Ovary (tissue), 3 donors: ENCODE results near the gene SMAD5.

Source experiments
- EP300 ChIP-seq: sonication (generic); formaldehyde crosslinking; IDR thresholded peaks from one replicate; pipeline ENCODE4 v1.6.1; 2017; ENCODE audit warnings: antibody characterized with exemption
- POLR2A ChIP-seq: fragments of 450-650 bp; IDR thresholded peaks from one replicate; pipeline ENCODE4 v1.6.1; 2017; ENCODE audit warnings: antibody characterized with exemption, mild to moderate bottlenecking, moderate library complexity
- TF ChIP-seq, protein P1 (sequence below), 3 donors: fragments of 450-650 bp in 2 of 3; fragments of 200-600 bp in 1 of 3; IDR thresholded peaks; one replicate each; pipeline versions ENCODE4 v1.5.1 to v1.8.0; 2016 to 2022; ENCODE audit warnings: antibody characterized with exemption in 3 of 3, mild to moderate bottlenecking in 1 of 3
- donor health status: DM: no; HTN: no; CAD: no.

DNA sequence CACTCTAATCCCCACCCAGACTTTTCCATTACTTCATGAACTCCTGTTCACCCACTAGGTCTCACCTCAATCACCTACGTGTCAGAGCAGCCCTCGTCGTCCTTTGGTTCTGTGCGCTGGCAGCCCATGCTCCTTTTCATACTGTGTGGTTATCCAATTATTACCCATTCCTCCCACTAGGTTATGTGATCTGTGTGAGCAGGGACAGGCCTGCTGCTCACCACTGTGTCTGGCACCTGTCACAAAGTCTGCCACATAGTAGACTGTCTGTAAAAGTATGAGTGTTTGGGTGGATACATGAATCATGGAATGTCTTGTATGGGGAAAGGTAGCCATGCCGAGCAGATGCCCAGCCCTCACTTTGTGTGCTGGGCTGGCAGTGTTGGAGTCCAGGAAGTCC, 12.1 kb upstream of the SMAD5 start:
- TF ChIP-seq, protein P1, sequence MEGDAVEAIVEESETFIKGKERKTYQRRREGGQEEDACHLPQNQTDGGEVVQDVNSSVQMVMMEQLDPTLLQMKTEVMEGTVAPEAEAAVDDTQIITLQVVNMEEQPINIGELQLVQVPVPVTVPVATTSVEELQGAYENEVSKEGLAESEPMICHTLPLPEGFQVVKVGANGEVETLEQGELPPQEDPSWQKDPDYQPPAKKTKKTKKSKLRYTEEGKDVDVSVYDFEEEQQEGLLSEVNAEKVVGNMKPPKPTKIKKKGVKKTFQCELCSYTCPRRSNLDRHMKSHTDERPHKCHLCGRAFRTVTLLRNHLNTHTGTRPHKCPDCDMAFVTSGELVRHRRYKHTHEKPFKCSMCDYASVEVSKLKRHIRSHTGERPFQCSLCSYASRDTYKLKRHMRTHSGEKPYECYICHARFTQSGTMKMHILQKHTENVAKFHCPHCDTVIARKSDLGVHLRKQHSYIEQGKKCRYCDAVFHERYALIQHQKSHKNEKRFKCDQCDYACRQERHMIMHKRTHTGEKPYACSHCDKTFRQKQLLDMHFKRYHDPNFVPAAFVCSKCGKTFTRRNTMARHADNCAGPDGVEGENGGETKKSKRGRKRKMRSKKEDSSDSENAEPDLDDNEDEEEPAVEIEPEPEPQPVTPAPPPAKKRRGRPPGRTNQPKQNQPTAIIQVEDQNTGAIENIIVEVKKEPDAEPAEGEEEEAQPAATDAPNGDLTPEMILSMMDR (IDR thresholded peaks at IDR 0.05): no peak
- TF ChIP-seq POLR2A: no peak
- no peak for TF ChIP-seq EP300
